ENCODE results near the gene EBP.
"Not testable (repeated sequence)": the region's sequence is repeated elsewhere in the genome, so short reads cannot be mapped to it uniquely, and the experiment has no call there.

Gene EBP

DNA sequence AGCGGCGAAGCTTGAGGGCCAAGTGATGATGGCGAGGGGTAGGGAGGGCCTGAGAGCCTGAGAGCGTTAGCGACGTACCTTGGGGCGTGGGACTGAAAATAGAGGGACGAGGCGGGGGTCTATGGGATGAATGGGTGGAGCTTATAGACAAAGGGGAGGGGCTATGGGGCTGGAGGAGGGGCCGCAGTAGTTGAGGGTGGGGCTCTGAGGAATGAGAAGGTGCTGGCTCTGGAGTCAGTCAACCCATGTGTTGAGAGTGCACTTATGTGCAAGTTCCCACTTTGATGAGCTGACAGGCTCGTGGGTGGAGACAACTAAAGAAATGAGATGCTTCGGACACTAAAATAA, 18.4 kb downstream of the EBP start:
- H3K4me3 ChIP-seq (ENCODE audit: low read length in 2 of 2): peak overlapping the region; percentile 74 to 77
- peak overlapping the region; percentile 71 to 75 for H3K9ac ChIP-seq (ENCODE audit: low read length in 2 of 2)
- H3K36me3 ChIP-seq (ENCODE audit: control insufficient read depth in 2 of 2, insufficient read depth in 2 of 2, low read length in 2 of 2): peaks cover 0 to 3% of the 10 kb centered on the region in 2 donors
- H3K4me1 ChIP-seq (ENCODE audit: control insufficient read depth, insufficient read depth, low read length): peaks cover 6% of the 10 kb centered on the region
- H3K27me3 ChIP-seq (ENCODE audit: control insufficient read depth in 1 of 2, insufficient read depth in 2 of 2, low read length in 2 of 2): peaks cover 0 to 5% of the 10 kb centered on the region in 2 donors
- H3K27ac ChIP-seq (ENCODE audit: low read length): peak overlapping the region; percentile 80
- H3K9me3 ChIP-seq (ENCODE audit: control insufficient read depth in 2 of 2, low read length in 2 of 2): no peaks in the 10 kb centered on the region

- Histone ChIP-seq H3K9ac (ENCODE audit: low read length in 2 of 2) (peak overlapping the region in 1 of 2 donors; percentile 75), H3K9me3 (ENCODE audit: control insufficient read depth in 2 of 2, low read length in 2 of 2) (no peaks in the 10 kb centered on the region), H3K27ac (ENCODE audit: low read length) (peak overlapping the region; percentile 80), H3K4me3 (ENCODE audit: low read length in 2 of 2) (peak overlapping the region; percentile 74 to 77), H3K36me3 (ENCODE audit: control insufficient read depth in 2 of 2, insufficient read depth in 2 of 2, low read length in 2 of 2) (peaks cover 0 to 3% of the 10 kb centered on the region in 2 donors), H3K27me3 (ENCODE audit: control insufficient read depth in 1 of 2, insufficient read depth in 2 of 2, low read length in 2 of 2) (peaks cover 0 to 5% of the 10 kb centered on the region in 2 donors), H3K4me1 (ENCODE audit: control insufficient read depth, insufficient read depth, low read length) (peaks cover 6% of the 10 kb centered on the region)
Observed at GRCh38 chrX:48540480-48540879, 18.9 kb downstream of the EBP start.

DNA sequence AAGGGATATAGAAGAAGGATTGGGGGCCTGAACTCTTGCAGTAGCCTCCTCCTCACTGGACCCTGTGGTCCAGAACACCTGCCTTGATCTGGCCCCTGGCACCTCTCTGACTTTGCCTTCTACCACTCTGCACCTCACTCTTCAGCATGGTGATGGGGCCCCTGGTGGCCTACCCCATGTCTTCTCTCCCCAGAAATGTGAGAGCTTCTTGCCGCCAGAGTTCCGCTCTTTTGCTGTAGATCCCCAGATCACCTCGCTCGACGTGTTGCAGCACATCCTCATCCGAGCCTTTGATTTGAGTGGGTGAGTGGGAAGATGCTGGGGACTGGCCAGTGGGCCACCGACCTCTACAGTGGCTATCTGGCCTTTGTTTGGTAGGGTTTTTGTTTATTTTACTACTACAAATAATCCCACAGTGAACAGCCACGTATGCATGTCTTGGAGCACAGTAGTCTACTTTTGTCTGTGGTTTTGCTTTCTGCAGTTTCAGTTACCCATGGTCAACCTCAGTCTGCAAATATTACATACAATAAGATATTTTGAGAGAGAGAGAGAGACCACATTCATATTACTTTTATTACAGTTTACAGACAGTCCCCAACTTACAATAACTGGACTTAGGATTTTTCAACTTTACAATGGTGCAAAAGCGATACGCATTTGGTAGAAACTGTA, 19.7 kb downstream of the EBP start:
- no peak overlapping the region for H3K4me3 ChIP-seq (ENCODE audit: low read length in 2 of 2)
- H3K36me3 ChIP-seq (ENCODE audit: control insufficient read depth in 2 of 2, insufficient read depth in 2 of 2, low read length in 2 of 2): peaks cover 0 to 3% of the 10 kb centered on the region in 2 donors
- H3K27ac ChIP-seq (ENCODE audit: low read length): no peak overlapping the region
- H3K9me3 ChIP-seq (ENCODE audit: control insufficient read depth in 2 of 2, low read length in 2 of 2): no peaks in the 10 kb centered on the region
- H3K9ac ChIP-seq (ENCODE audit: low read length in 2 of 2): no peak overlapping the region
- H3K27me3 ChIP-seq (ENCODE audit: control insufficient read depth in 1 of 2, insufficient read depth in 2 of 2, low read length in 2 of 2): peaks cover 0 to 5% of the 10 kb centered on the region in 2 donors
- peaks cover 6% of the 10 kb centered on the region for H3K4me1 ChIP-seq (ENCODE audit: control insufficient read depth, insufficient read depth, low read length)

DNA sequence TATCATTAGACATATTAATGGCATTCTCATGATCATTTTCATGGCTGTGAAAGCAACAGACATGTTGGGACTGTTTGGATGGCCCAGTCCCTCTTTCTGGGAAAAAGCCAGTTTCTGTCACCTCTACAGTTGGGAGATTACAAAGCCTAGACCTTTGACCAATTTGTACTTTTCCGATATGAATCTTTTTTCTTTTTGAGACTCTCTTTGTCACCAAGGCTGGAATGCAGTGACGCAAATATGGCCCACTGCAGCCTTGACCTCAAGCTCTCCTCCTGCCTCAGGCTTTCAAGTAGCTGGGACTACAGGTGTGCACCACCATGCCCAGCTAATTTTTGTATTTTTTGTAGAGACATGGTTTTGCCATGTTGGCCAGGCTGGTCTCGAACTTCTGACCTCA, 27.3 kb downstream of the EBP start:
- Histone ChIP-seq H3K9me3 (ENCODE audit: control insufficient read depth in 2 of 2, low read length in 2 of 2) (no peaks in the 10 kb centered on the region), H3K27me3 (ENCODE audit: control insufficient read depth in 1 of 2, insufficient read depth in 2 of 2, low read length in 2 of 2) (peaks cover 0 to 2% of the 10 kb centered on the region in 2 donors), H3K4me3 (ENCODE audit: low read length in 2 of 2) (no peak overlapping the region), H3K36me3 (ENCODE audit: control insufficient read depth in 2 of 2, insufficient read depth in 2 of 2, low read length in 2 of 2) (peaks cover 0 to 3% of the 10 kb centered on the region in 2 donors), H3K9ac (ENCODE audit: low read length in 2 of 2) (no peak overlapping the region), H3K4me1 (ENCODE audit: control insufficient read depth, insufficient read depth, low read length) (no peaks in the 10 kb centered on the region), H3K27ac (ENCODE audit: low read length) (no peak overlapping the region)

- peaks cover 0 to 13% of the 10 kb centered on the region in 2 donors for H3K36me3 ChIP-seq (ENCODE audit: control insufficient read depth in 2 of 2, insufficient read depth in 2 of 2, low read length in 2 of 2)
- not testable (repeated sequence) for H3K27ac ChIP-seq (ENCODE audit: low read length); H3K4me1 ChIP-seq (ENCODE audit: control insufficient read depth, insufficient read depth, low read length); H3K4me3 ChIP-seq (ENCODE audit: low read length in 2 of 2); H3K27me3 ChIP-seq (ENCODE audit: control insufficient read depth in 1 of 2, insufficient read depth in 2 of 2, low read length in 2 of 2); H3K9me3 ChIP-seq (ENCODE audit: control insufficient read depth in 2 of 2, low read length in 2 of 2); H3K9ac ChIP-seq (ENCODE audit: low read length in 2 of 2)
Observed at GRCh38 chrX:48555731-48556325, 34.2 kb downstream of the EBP start.

GRCh38 chrX:48558271-48558670, 36.7 kb downstream of the EBP start:
- Histone ChIP-seq H3K4me1 (ENCODE audit: control insufficient read depth, insufficient read depth, low read length) (no peaks in the 10 kb centered on the region), H3K36me3 (ENCODE audit: control insufficient read depth in 2 of 2, insufficient read depth in 2 of 2, low read length in 2 of 2) (peaks cover 0 to 18% of the 10 kb centered on the region in 2 donors), H3K27me3 (ENCODE audit: control insufficient read depth in 1 of 2, insufficient read depth in 2 of 2, low read length in 2 of 2) (peaks cover 0 to 3% of the 10 kb centered on the region in 2 donors), H3K27ac (ENCODE audit: low read length) (no peak overlapping the region), H3K9ac (ENCODE audit: low read length in 2 of 2) (no peak overlapping the region), H3K4me3 (ENCODE audit: low read length in 2 of 2) (no peak overlapping the region), H3K9me3 (ENCODE audit: control insufficient read depth in 2 of 2, low read length in 2 of 2) (no peaks in the 10 kb centered on the region)

DNA sequence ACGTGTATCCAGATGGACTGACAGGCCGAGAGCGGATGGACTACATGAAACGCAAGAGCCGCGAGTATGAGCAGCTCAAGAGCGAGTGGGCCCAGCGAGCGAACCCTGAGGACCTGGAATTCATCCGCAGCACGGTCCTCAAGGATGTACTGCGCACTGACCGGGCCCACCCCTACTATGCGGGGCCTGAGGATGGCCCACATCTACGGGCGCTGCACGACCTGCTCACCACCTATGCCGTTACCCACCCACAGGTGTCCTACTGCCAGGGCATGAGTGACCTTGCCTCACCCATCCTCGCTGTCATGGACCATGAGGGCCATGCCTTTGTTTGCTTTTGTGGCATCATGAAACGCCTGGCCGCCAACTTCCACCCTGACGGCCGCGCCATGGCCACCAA, 38.0 kb downstream of the EBP start:
- Histone ChIP-seq H3K4me3 (ENCODE audit: low read length in 2 of 2) (no peak overlapping the region), H3K4me1 (ENCODE audit: control insufficient read depth, insufficient read depth, low read length) (no peaks in the 10 kb centered on the region), H3K9ac (ENCODE audit: low read length in 2 of 2) (no peak overlapping the region), H3K36me3 (ENCODE audit: control insufficient read depth in 2 of 2, insufficient read depth in 2 of 2, low read length in 2 of 2) (peaks cover 0 to 18% of the 10 kb centered on the region in 2 donors), H3K9me3 (ENCODE audit: control insufficient read depth in 2 of 2, low read length in 2 of 2) (no peaks in the 10 kb centered on the region), H3K27me3 (ENCODE audit: control insufficient read depth in 1 of 2, insufficient read depth in 2 of 2, low read length in 2 of 2) (peaks cover 0 to 3% of the 10 kb centered on the region in 2 donors), H3K27ac (ENCODE audit: low read length) (no peak overlapping the region)

GRCh38 chrX:48560056-48560455, 38.4 kb downstream of the EBP start:
- peaks cover 0 to 18% of the 10 kb centered on the region in 2 donors for H3K36me3 ChIP-seq (ENCODE audit: control insufficient read depth in 2 of 2, insufficient read depth in 2 of 2, low read length in 2 of 2)
- peaks cover 0 to 3% of the 10 kb centered on the region in 2 donors for H3K27me3 ChIP-seq (ENCODE audit: control insufficient read depth in 1 of 2, insufficient read depth in 2 of 2, low read length in 2 of 2)
- H3K9ac ChIP-seq (ENCODE audit: low read length in 2 of 2): no peak overlapping the region
- no peak overlapping the region for H3K4me3 ChIP-seq (ENCODE audit: low read length in 2 of 2)
- no peak overlapping the region for H3K27ac ChIP-seq (ENCODE audit: low read length)
- H3K9me3 ChIP-seq (ENCODE audit: control insufficient read depth in 2 of 2, low read length in 2 of 2): no peaks in the 10 kb centered on the region
- H3K4me1 ChIP-seq (ENCODE audit: control insufficient read depth, insufficient read depth, low read length): no peaks in the 10 kb centered on the region

- Histone ChIP-seq H3K9me3 (ENCODE audit: control insufficient read depth in 2 of 2, low read length in 2 of 2) (no peaks in the 10 kb centered on the region), H3K27me3 (ENCODE audit: control insufficient read depth in 1 of 2, insufficient read depth in 2 of 2, low read length in 2 of 2) (peaks cover 0 to 3% of the 10 kb centered on the region in 2 donors), H3K36me3 (ENCODE audit: control insufficient read depth in 2 of 2, insufficient read depth in 2 of 2, low read length in 2 of 2) (peaks cover 0 to 18% of the 10 kb centered on the region in 2 donors), H3K4me3 (ENCODE audit: low read length in 2 of 2) (no peak overlapping the region), H3K27ac (ENCODE audit: low read length) (no peak overlapping the region), H3K9ac (ENCODE audit: low read length in 2 of 2) (no peak overlapping the region), H3K4me1 (ENCODE audit: control insufficient read depth, insufficient read depth, low read length) (no peaks in the 10 kb centered on the region)
Observed at GRCh38 chrX:48560681-48561080, 39.1 kb downstream of the EBP start.

DNA sequence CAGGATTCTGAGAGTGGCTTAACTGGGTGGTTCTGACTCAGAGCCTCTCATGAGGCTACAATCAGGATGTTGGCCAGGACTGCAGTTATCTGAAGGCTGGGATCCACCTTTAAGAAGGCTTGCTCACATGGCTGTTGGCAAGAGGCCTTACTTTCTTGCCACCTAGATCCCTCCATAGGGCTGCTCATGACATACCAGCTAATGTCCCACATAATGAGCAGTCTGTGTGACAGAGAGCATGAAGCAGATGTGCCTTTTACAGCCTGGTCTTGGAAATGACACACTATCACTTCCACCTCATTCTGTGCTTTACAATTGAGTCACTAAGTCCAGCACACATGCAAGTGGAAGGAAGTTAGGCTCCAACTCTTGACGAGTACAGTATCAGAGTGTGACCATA, 48.4 kb downstream of the EBP start:
- Histone ChIP-seq H3K36me3 (ENCODE audit: control insufficient read depth in 2 of 2, insufficient read depth in 2 of 2, low read length in 2 of 2) (no peaks in the 10 kb centered on the region), H3K27ac (ENCODE audit: low read length) (no peak overlapping the region), H3K4me3 (ENCODE audit: low read length in 2 of 2) (no peak overlapping the region), H3K27me3 (ENCODE audit: control insufficient read depth in 1 of 2, insufficient read depth in 2 of 2, low read length in 2 of 2) (no peaks in the 10 kb centered on the region), H3K4me1 (ENCODE audit: control insufficient read depth, insufficient read depth, low read length) (no peaks in the 10 kb centered on the region), H3K9ac (ENCODE audit: low read length in 2 of 2) (no peak overlapping the region), H3K9me3 (ENCODE audit: control insufficient read depth in 2 of 2, low read length in 2 of 2) (no peaks in the 10 kb centered on the region)

DNA sequence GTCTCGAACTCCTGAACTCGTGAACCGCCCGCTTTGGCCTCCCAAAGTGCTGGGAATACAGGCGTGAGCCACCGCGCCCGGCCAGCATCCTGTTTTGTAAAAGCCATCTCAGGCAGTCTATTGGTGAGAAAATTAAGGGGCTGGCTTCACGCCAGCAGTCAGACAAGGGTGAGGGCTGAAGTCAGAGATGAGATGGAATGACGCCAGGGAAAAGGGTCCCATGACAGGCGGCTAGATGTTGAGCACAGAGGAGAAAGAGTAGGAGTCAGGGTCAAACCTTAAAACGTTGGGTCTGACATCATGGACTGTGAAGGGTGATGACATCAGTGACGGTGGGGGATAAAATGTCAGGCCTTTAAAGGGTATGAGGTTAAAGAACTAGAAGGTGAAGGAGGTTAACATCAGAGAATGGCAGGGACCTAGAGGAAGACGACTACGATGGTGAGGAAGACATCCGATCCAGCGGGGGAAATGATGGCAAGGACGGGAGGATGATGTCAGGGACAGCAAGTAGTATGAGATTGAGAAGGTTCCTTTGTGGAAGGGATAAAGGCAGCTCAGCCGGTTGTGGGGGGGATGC, 52.2 kb downstream of the EBP start:
- H3K27me3 ChIP-seq (ENCODE audit: control insufficient read depth in 1 of 2, insufficient read depth in 2 of 2, low read length in 2 of 2): no peaks in the 10 kb centered on the region
- peak overlapping the region; percentile 93 to 98 for H3K9ac ChIP-seq (ENCODE audit: low read length in 2 of 2)
- H3K9me3 ChIP-seq (ENCODE audit: control insufficient read depth in 2 of 2, low read length in 2 of 2): no peaks in the 10 kb centered on the region
- peaks cover 19 to 23% of the 10 kb centered on the region in 2 donors for H3K36me3 ChIP-seq (ENCODE audit: control insufficient read depth in 2 of 2, insufficient read depth in 2 of 2, low read length in 2 of 2)
- peak overlapping the region; percentile 99 for H3K27ac ChIP-seq (ENCODE audit: low read length)
- peaks cover 14% of the 10 kb centered on the region for H3K4me1 ChIP-seq (ENCODE audit: control insufficient read depth, insufficient read depth, low read length)
- peak overlapping the region; percentile 85 to 91 for H3K4me3 ChIP-seq (ENCODE audit: low read length in 2 of 2)

All from stomach smooth muscle (tissue), 2 donors.